Measurements from ENCODE around the gene PLCL2.

- TF ChIP-seq EZH2 (IDR thresholded peaks at IDR 0.05; ENCODE audit: borderline replicate concordance, low read length): no peak
- TF ChIP-seq CTCF (conservative IDR thresholded peaks at IDR 0.05 in 1 of 2, IDR thresholded peaks at IDR 0.05 in 1 of 2; ENCODE audit: extremely low read depth in 1 of 2, insufficient read depth in 1 of 2, low read depth in 1 of 2, low read length in 2 of 2): no peak
Measured at GRCh38 chr3:16838561-16838960, 46.2 kb upstream of the PLCL2 start.

All from mammary epithelial cell (primary cell).